ENCODE results near the gene PDGFC. TPM values are rescaled to one million over a fixed set of nuclear protein-coding genes. Genes with fewer than 3 reads are reported as not detected.

The PDGFC gene
- total and polyA plus RNA-seq, 2 donors (not counting 3 experiments of a cell fraction or from before 2014, with no cell fraction given): 2.7 to 5.3 TPM

DNA sequence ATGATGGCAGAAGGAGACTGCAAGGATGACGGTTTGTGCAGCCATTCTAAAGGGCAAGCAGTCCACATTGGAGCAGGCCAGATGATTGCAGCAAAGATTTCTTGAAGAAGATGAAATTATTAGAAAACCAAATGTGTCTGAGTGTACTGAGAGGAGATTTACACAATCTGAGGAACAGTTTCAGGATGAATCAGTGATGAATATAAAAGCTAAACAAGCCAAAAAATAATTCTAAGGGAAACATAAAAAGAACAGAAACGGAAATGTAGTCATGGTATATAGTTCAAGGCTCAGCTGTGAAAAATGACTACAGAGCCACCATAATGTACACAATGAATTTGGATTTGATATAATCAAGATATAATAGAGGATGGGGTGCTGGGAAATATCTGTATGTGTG, 168.5 kb downstream of the PDGFC start:
- Histone ChIP-seq H3K79me2 (ENCODE audit: control insufficient read depth, insufficient read depth, low read length) (no peaks in the 10 kb centered on the region), H3K9me1 (replicated peaks; ENCODE audit: control insufficient read depth, extremely low read depth, insufficient read depth, low read length) (no peaks in the 10 kb centered on the region), H3K4me3 (replicated peaks in 1 of 3; ENCODE audit: insufficient read depth in 1 of 3, low read depth in 1 of 3, low read length in 3 of 3) (no peak overlapping the region), H2AFZ (ENCODE audit: low read depth, low read length) (no peak overlapping the region), H3K9ac (replicated peaks; ENCODE audit: extremely low read depth, insufficient read depth, low read length) (no peak overlapping the region), H3K9me3 (replicated peaks; ENCODE audit: control insufficient read depth, insufficient read depth, low read length) (no peaks in the 10 kb centered on the region), H3K4me2 (ENCODE audit: insufficient read depth, low read length) (no peak overlapping the region), H3K36me3 (ENCODE audit: control insufficient read depth in 2 of 2, extremely low read depth in 1 of 2, insufficient read depth in 2 of 2, low read length in 2 of 2) (no peaks in the 10 kb centered on the region), H3K27me3 (ENCODE audit: control insufficient read depth in 2 of 2, insufficient read depth in 2 of 2, low read length in 2 of 2) (no peaks in the 10 kb centered on the region), H4K20me1 (replicated peaks; ENCODE audit: control insufficient read depth, extremely low read depth, insufficient read depth, low read length) (no peaks in the 10 kb centered on the region), H3K4me1 (ENCODE audit: control insufficient read depth, extremely low read depth, insufficient read depth, low read length) (no peaks in the 10 kb centered on the region), H3K27ac (ENCODE audit: insufficient read depth, low read depth, low read length) (no peak overlapping the region)
- intact Hi-C loops (cut with micrococcal nuclease) (no loop called here), dilution Hi-C loops (cut with MboI; ENCODE audit: extremely low pct_ligation_motif_present, low sequenced_read_pairs) (no loop called here)
- CTCF ChIA-PET: no interaction called here
- FAIRE-seq: no peak
- DNase-seq (ENCODE audit: low read depth, low spot score): no peak
- BruUV-seq (replicated peaks): no TSS peak
- POLR2A ChIA-PET: no interaction called here
- TF ChIP-seq FOS (IDR thresholded peaks at IDR 0.05; ENCODE audit: borderline replicate concordance, insufficient read depth, low read length) (no peak), JUN (IDR thresholded peaks at IDR 0.05; ENCODE audit: borderline replicate concordance, insufficient read depth, insufficient read length, low read depth) (no peak), GATA2 (IDR thresholded peaks at IDR 0.05; ENCODE audit: insufficient read depth, insufficient read length, low read depth, low read length) (no peak), EZH2 (IDR thresholded peaks at IDR 0.05; ENCODE audit: borderline replicate concordance, low read depth, low read length, severe bottlenecking) (no peak), POLR2AphosphoS5 (IDR thresholded peaks at IDR 0.05; ENCODE audit: insufficient read depth, low read depth, low read length) (no peak), MYC (IDR thresholded peaks at IDR 0.05; ENCODE audit: low read depth, low read length) (no peak), POLR2A (IDR thresholded peaks at IDR 0.05; ENCODE audit: low read depth, low read length) (no peak)
- TF ChIP-seq, protein P1, sequence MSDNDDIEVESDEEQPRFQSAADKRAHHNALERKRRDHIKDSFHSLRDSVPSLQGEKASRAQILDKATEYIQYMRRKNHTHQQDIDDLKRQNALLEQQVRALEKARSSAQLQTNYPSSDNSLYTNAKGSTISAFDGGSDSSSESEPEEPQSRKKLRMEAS (IDR thresholded peaks at IDR 0.05; ENCODE audit: insufficient read depth, insufficient read length): no peak
- TF ChIP-seq, protein P2, sequence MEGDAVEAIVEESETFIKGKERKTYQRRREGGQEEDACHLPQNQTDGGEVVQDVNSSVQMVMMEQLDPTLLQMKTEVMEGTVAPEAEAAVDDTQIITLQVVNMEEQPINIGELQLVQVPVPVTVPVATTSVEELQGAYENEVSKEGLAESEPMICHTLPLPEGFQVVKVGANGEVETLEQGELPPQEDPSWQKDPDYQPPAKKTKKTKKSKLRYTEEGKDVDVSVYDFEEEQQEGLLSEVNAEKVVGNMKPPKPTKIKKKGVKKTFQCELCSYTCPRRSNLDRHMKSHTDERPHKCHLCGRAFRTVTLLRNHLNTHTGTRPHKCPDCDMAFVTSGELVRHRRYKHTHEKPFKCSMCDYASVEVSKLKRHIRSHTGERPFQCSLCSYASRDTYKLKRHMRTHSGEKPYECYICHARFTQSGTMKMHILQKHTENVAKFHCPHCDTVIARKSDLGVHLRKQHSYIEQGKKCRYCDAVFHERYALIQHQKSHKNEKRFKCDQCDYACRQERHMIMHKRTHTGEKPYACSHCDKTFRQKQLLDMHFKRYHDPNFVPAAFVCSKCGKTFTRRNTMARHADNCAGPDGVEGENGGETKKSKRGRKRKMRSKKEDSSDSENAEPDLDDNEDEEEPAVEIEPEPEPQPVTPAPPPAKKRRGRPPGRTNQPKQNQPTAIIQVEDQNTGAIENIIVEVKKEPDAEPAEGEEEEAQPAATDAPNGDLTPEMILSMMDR (IDR thresholded peaks at IDR 0.05; ENCODE audit: extremely low read depth in 1 of 2, insufficient read depth in 1 of 2, low read depth in 1 of 2, low read length in 2 of 2): no peak

Measured in endothelial cell of umbilical vein (primary cell).